ENCODE data around the gene PTPRN2.
"Not testable (repeated sequence)": the region's sequence is repeated elsewhere in the genome, so short reads cannot be mapped to it uniquely, and the experiment has no call there.

GRCh38 chr7:157563467-157564135 lies 1024.0 kb downstream of the PTPRN2 start:
- TF ChIP-seq ZFX (IDR thresholded peaks at IDR 0.05; ENCODE audit: borderline replicate concordance); CTCF (IDR thresholded peaks at IDR 0.05): not testable (repeated sequence)
